ENCODE measurements around the gene MRPL33.

Gene MRPL33

GRCh38 chr2:27735263-27735904 lies 36.1 kb upstream of the MRPL33 start:
- TF ChIP-seq EZH2 (optimal IDR thresholded peaks at IDR 0.05; ENCODE audit: low read depth, low read length) (no peak), EZH2phosphoT487 (IDR thresholded peaks at IDR 0.05; ENCODE audit: low read length) (no peak), CTCF (IDR thresholded peaks at IDR 0.05; ENCODE audit: low read length) (no peak)
- H3K36me3 ChIP-seq (replicated peaks; ENCODE audit: insufficient read depth, low read length) = no peaks in the 10 kb centered on the region
- H2AFZ ChIP-seq (ENCODE audit: low read length) = peak overlapping the region; percentile 38; the same call in 1 of the 2 replicates
- peak overlapping the region; percentile 49; the same call in 1 of the 2 replicates for H3K4me2 ChIP-seq (ENCODE audit: low read depth, low read length)
- H3K27me3 ChIP-seq (replicated peaks; ENCODE audit: insufficient read depth, low read length) = no peaks in the 10 kb centered on the region
- no peaks in the 10 kb centered on the region for H3K9me2 ChIP-seq (replicated peaks; ENCODE audit: insufficient read depth, low read length)
- H4K20me1 ChIP-seq (ENCODE audit: insufficient read depth, low read length) = no peaks in the 10 kb centered on the region
- H3K4me3 ChIP-seq (ENCODE audit: low read length) = no peak overlapping the region
- no peaks in the 10 kb centered on the region for H3K9me3 ChIP-seq (replicated peaks; ENCODE audit: insufficient read depth, low read length)
- H3K79me2 ChIP-seq (ENCODE audit: low read length) = no peaks in the 10 kb centered on the region
- DNase-seq = no peak
- no peak overlapping the region for H3K27ac ChIP-seq (ENCODE audit: low read length)
- no peaks in the 10 kb centered on the region for H3F3A ChIP-seq (ENCODE audit: insufficient read depth, low read length)
- no peaks in the 10 kb centered on the region for H3K4me1 ChIP-seq (ENCODE audit: low read length)
- H3K9ac ChIP-seq (ENCODE audit: low read length) = no peak overlapping the region

GRCh38 chr2:27736031-27736889 lies 35.3 kb upstream of the MRPL33 start:
- H3K9me2 ChIP-seq (replicated peaks; ENCODE audit: insufficient read depth, low read length) = no peaks in the 10 kb centered on the region
- no peaks in the 10 kb centered on the region for H3K36me3 ChIP-seq (replicated peaks; ENCODE audit: insufficient read depth, low read length)
- H3K9ac ChIP-seq (ENCODE audit: low read length) = no peak overlapping the region
- H3K4me1 ChIP-seq (ENCODE audit: low read length) = no peaks in the 10 kb centered on the region
- H3K27ac ChIP-seq (ENCODE audit: low read length) = no peak overlapping the region
- no peaks in the 10 kb centered on the region for H3K79me2 ChIP-seq (ENCODE audit: low read length)
- no peaks in the 10 kb centered on the region for H3F3A ChIP-seq (ENCODE audit: insufficient read depth, low read length)
- H4K20me1 ChIP-seq (ENCODE audit: insufficient read depth, low read length) = no peaks in the 10 kb centered on the region
- no peak for TF ChIP-seq CTCF (IDR thresholded peaks at IDR 0.05; ENCODE audit: low read length)
- TF ChIP-seq EZH2phosphoT487 (IDR thresholded peaks at IDR 0.05; ENCODE audit: low read length) = no peak
- no peak for TF ChIP-seq EZH2 (optimal IDR thresholded peaks at IDR 0.05; ENCODE audit: low read depth, low read length)
- no peak overlapping the region for H3K4me2 ChIP-seq (ENCODE audit: low read depth, low read length)
- 0 out of 2 replicates have a peak overlapping the region, but pooled peaks have one; percentile 38 for H2AFZ ChIP-seq (ENCODE audit: low read length)
- no peak overlapping the region for H3K4me3 ChIP-seq (ENCODE audit: low read length)
- no peaks in the 10 kb centered on the region for H3K27me3 ChIP-seq (replicated peaks; ENCODE audit: insufficient read depth, low read length)
- no peak for DNase-seq
- H3K9me3 ChIP-seq (replicated peaks; ENCODE audit: insufficient read depth, low read length) = no peaks in the 10 kb centered on the region

DNA sequence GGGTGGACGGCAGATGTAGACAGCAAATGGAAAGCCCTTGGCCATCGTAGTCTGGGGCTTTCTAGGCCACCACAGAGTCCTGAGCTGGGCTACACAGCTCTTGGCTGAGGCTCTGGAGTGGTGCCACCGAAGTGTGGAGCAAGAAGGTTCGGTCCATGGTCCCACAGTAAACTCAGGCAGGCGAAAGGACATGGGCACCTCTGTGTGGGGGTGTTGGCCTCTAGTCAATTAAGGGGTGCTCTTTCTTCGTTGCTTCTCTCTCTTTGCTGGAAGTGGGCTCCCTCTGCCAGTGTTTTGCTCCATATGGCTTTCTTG lies 34.7 kb upstream of the MRPL33 start:
- H3F3A ChIP-seq (ENCODE audit: insufficient read depth, low read length) = no peaks in the 10 kb centered on the region
- H3K27me3 ChIP-seq (replicated peaks; ENCODE audit: insufficient read depth, low read length) = no peaks in the 10 kb centered on the region
- H3K4me1 ChIP-seq (ENCODE audit: low read length) = no peaks in the 10 kb centered on the region
- no peak overlapping the region for H3K4me3 ChIP-seq (ENCODE audit: low read length)
- H2AFZ ChIP-seq (ENCODE audit: low read length) = no peak overlapping the region
- no peak overlapping the region for H3K9ac ChIP-seq (ENCODE audit: low read length)
- no peak overlapping the region for H3K4me2 ChIP-seq (ENCODE audit: low read depth, low read length)
- H3K9me2 ChIP-seq (replicated peaks; ENCODE audit: insufficient read depth, low read length) = no peaks in the 10 kb centered on the region
- H3K9me3 ChIP-seq (replicated peaks; ENCODE audit: insufficient read depth, low read length) = no peaks in the 10 kb centered on the region
- no peaks in the 10 kb centered on the region for H3K79me2 ChIP-seq (ENCODE audit: low read length)
- TF ChIP-seq CTCF (IDR thresholded peaks at IDR 0.05; ENCODE audit: low read length) = no peak
- no peak for DNase-seq
- H4K20me1 ChIP-seq (ENCODE audit: insufficient read depth, low read length) = no peaks in the 10 kb centered on the region
- H3K27ac ChIP-seq (ENCODE audit: low read length) = no peak overlapping the region
- H3K36me3 ChIP-seq (replicated peaks; ENCODE audit: insufficient read depth, low read length) = no peaks in the 10 kb centered on the region

Data from MM.1S (cell line).